ENCODE measurements around the gene HOXD8. TPM values are rescaled to one million over a fixed set of nuclear protein-coding genes. Genes with fewer than 3 reads are reported as not detected.
A peak's percentile ranks its signal among the peaks of the same experiment; 100 is the strongest.

Gene HOXD8
- total RNA-seq, 2 experiments from 2014 or later, result not detected

- no peak overlapping the region for H3K4me3 Mint-ChIP-seq
- peaks cover 98% of the 10 kb centered on the region for H3K27me3 Mint-ChIP-seq
- no peak for ATAC-seq (ENCODE audit: low read depth)
- H3K36me3 Mint-ChIP-seq, result peaks cover 6% of the 10 kb centered on the region
- POLR2A ChIA-PET, result no interaction called here
- no peak overlapping the region for H3K27ac Mint-ChIP-seq
- H3K4me1 Mint-ChIP-seq, result peaks cover 7% of the 10 kb centered on the region
- H3K9me3 Mint-ChIP-seq, result peaks cover 6% of the 10 kb centered on the region
- DNase-seq, result no peak
Measured at GRCh38 chr2:176087330-176088047, 42.0 kb upstream of the HOXD8 start.

- Mint-ChIP-seq H3K36me3 (peaks cover 4% of the 10 kb centered on the region), H3K9me3 (peaks cover 6% of the 10 kb centered on the region), H3K27me3 (peaks cover 93% of the 10 kb centered on the region), H3K27ac (peak overlapping the region; percentile 30), H3K4me1 (peaks cover 7% of the 10 kb centered on the region), H3K4me3 (peak overlapping the region; percentile 61)
- DNase-seq (no peak), ATAC-seq (ENCODE audit: low read depth) (no peak)
- POLR2A ChIA-PET, result no interaction called here
Measured at GRCh38 chr2:176088048-176088936, 41.2 kb upstream of the HOXD8 start.

- H3K4me3 Mint-ChIP-seq, result no peak overlapping the region
- POLR2A ChIA-PET, result no interaction called here
- peaks cover 93% of the 10 kb centered on the region for H3K27me3 Mint-ChIP-seq
- peaks cover 7% of the 10 kb centered on the region for H3K9me3 Mint-ChIP-seq
- H3K27ac Mint-ChIP-seq, result peak overlapping the region; percentile 32
- H3K4me1 Mint-ChIP-seq, result peaks cover 12% of the 10 kb centered on the region
- peaks cover 4% of the 10 kb centered on the region for H3K36me3 Mint-ChIP-seq
- DNase-seq (no peak), ATAC-seq (ENCODE audit: low read depth) (no peak)
Measured at GRCh38 chr2:176088937-176089842, 40.3 kb upstream of the HOXD8 start.

GRCh38 chr2:176089843-176090395, 39.6 kb upstream of the HOXD8 start:
- Mint-ChIP-seq H3K27me3 (peaks cover 93% of the 10 kb centered on the region), H3K27ac (no peak overlapping the region), H3K4me3 (no peak overlapping the region), H3K4me1 (peaks cover 14% of the 10 kb centered on the region), H3K36me3 (peaks cover 4% of the 10 kb centered on the region), H3K9me3 (peaks cover 7% of the 10 kb centered on the region)
- ATAC-seq (ENCODE audit: low read depth), result no peak
- POLR2A ChIA-PET, result no interaction called here
- no peak for DNase-seq

GRCh38 chr2:176090862-176091261, 38.6 kb upstream of the HOXD8 start:
- Mint-ChIP-seq H3K4me1 (peaks cover 14% of the 10 kb centered on the region), H3K4me3 (no peak overlapping the region), H3K27ac (no peak overlapping the region), H3K9me3 (peaks cover 7% of the 10 kb centered on the region), H3K36me3 (peaks cover 3% of the 10 kb centered on the region), H3K27me3 (peaks cover 93% of the 10 kb centered on the region)
- ATAC-seq (ENCODE audit: low read depth) (no peak), DNase-seq (no peak)
- POLR2A ChIA-PET, result no interaction called here

GRCh38 chr2:176091329-176092258, 37.9 kb upstream of the HOXD8 start:
- peaks cover 3% of the 10 kb centered on the region for H3K36me3 Mint-ChIP-seq
- H3K27ac Mint-ChIP-seq, result peak overlapping the region; percentile 78
- no peak for DNase-seq
- H3K27me3 Mint-ChIP-seq, result peaks cover 93% of the 10 kb centered on the region
- POLR2A ChIA-PET, result no interaction called here
- H3K4me1 Mint-ChIP-seq, result peaks cover 15% of the 10 kb centered on the region
- peak overlapping the region; percentile 34 for H3K4me3 Mint-ChIP-seq
- peaks cover 7% of the 10 kb centered on the region for H3K9me3 Mint-ChIP-seq
- no peak for ATAC-seq (ENCODE audit: low read depth)

GRCh38 chr2:176092270-176093144, 37.0 kb upstream of the HOXD8 start, which contains the start of gene HOXD13:
Gene HOXD13, plus strand, starts transcription at chr2:176092721. Its CDS starts 170 bp downstream, at chr2:176092891.
- Mint-ChIP-seq H3K27ac (peak within 1 kb of the TSS; percentile 78), H3K4me1 (peaks cover 22% of the 10 kb centered on the region), H3K36me3 (peaks cover 3% of the 10 kb centered on the region), H3K9me3 (peaks cover 5% of the 10 kb centered on the region), H3K4me3 (peak within 1 kb of the TSS; percentile 34), H3K27me3 (peaks cover 93% of the 10 kb centered on the region)
- ATAC-seq (ENCODE audit: low read depth), result no peak
- DNase-seq, result no peak
- POLR2A ChIA-PET, result no interaction called here

- H3K4me3 Mint-ChIP-seq, result peak overlapping the region; percentile 19
Measured at GRCh38 chr2:176093145-176093897, 36.2 kb upstream of the HOXD8 start.

GRCh38 chr2:176093898-176094249, 35.6 kb upstream of the HOXD8 start:
- H3K4me1 Mint-ChIP-seq, result peaks cover 23% of the 10 kb centered on the region
- DNase-seq (no peak), ATAC-seq (ENCODE audit: low read depth) (no peak)
- peak overlapping the region; percentile 23 for H3K27ac Mint-ChIP-seq
- H3K4me3 Mint-ChIP-seq, result no peak overlapping the region
- POLR2A ChIA-PET, result no interaction called here
- H3K36me3 Mint-ChIP-seq, result peaks cover 3% of the 10 kb centered on the region
- H3K27me3 Mint-ChIP-seq, result peaks cover 93% of the 10 kb centered on the region
- H3K9me3 Mint-ChIP-seq, result peaks cover 5% of the 10 kb centered on the region

More at GRCh38 chr2:176093145-176093897, 36.2 kb upstream of the HOXD8 start:
- Mint-ChIP-seq H3K9me3 (peaks cover 5% of the 10 kb centered on the region), H3K4me1 (peaks cover 24% of the 10 kb centered on the region), H3K27me3 (peaks cover 93% of the 10 kb centered on the region), H3K27ac (peak overlapping the region; percentile 23), H3K36me3 (peaks cover 3% of the 10 kb centered on the region)
- ATAC-seq (ENCODE audit: low read depth) (no peak), DNase-seq (no peak)
- POLR2A ChIA-PET, result no interaction called here

- Mint-ChIP-seq H3K36me3 (peaks cover 3% of the 10 kb centered on the region), H3K27ac (no peak overlapping the region), H3K4me1 (peaks cover 23% of the 10 kb centered on the region)
Measured at GRCh38 chr2:176094349-176094748, 35.2 kb upstream of the HOXD8 start.

GRCh38 chr2:176095421-176095820, 34.1 kb upstream of the HOXD8 start:
- H3K4me1 Mint-ChIP-seq, result peaks cover 23% of the 10 kb centered on the region
- peaks cover 5% of the 10 kb centered on the region for H3K9me3 Mint-ChIP-seq
- DNase-seq, result no peak
- peaks cover 90% of the 10 kb centered on the region for H3K27me3 Mint-ChIP-seq
- no peak overlapping the region for H3K27ac Mint-ChIP-seq
- no peak overlapping the region for H3K4me3 Mint-ChIP-seq
- no peak for ATAC-seq (ENCODE audit: low read depth)
- POLR2A ChIA-PET, result interaction anchor here (1.4 kb wide), 1 partner anchor 406 kb away, joined by 4 read pairs; no protein-coding TSS in a partner anchor
- peaks cover 2% of the 10 kb centered on the region for H3K36me3 Mint-ChIP-seq

More at GRCh38 chr2:176094349-176094748, 35.2 kb upstream of the HOXD8 start:
- POLR2A ChIA-PET, result no interaction called here
- no peak for DNase-seq
- Mint-ChIP-seq H3K27me3 (peaks cover 93% of the 10 kb centered on the region), H3K4me3 (no peak overlapping the region), H3K9me3 (peaks cover 5% of the 10 kb centered on the region)
- no peak for ATAC-seq (ENCODE audit: low read depth)

All from activated naive CD8-positive, alpha-beta T cell treated with anti-CD3 and anti-CD28 coated beads, Interleukin-2, amount 10 ng/mL, durations not matched to agents 7 days and 5 days (primary cell).